ENCODE results near the gene GTSE1.
A peak's percentile ranks its signal among the peaks of the same experiment; 100 is the strongest.
"Not testable (repeated sequence)": the region's sequence is repeated elsewhere in the genome, so short reads cannot be mapped to it uniquely, and the experiment has no call there.

GTSE1 gene, protein sequence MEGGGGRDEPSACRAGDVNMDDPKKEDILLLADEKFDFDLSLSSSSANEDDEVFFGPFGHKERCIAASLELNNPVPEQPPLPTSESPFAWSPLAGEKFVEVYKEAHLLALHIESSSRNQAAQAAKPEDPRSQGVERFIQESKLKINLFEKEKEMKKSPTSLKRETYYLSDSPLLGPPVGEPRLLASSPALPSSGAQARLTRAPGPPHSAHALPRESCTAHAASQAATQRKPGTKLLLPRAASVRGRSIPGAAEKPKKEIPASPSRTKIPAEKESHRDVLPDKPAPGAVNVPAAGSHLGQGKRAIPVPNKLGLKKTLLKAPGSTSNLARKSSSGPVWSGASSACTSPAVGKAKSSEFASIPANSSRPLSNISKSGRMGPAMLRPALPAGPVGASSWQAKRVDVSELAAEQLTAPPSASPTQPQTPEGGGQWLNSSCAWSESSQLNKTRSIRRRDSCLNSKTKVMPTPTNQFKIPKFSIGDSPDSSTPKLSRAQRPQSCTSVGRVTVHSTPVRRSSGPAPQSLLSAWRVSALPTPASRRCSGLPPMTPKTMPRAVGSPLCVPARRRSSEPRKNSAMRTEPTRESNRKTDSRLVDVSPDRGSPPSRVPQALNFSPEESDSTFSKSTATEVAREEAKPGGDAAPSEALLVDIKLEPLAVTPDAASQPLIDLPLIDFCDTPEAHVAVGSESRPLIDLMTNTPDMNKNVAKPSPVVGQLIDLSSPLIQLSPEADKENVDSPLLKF

DNA sequence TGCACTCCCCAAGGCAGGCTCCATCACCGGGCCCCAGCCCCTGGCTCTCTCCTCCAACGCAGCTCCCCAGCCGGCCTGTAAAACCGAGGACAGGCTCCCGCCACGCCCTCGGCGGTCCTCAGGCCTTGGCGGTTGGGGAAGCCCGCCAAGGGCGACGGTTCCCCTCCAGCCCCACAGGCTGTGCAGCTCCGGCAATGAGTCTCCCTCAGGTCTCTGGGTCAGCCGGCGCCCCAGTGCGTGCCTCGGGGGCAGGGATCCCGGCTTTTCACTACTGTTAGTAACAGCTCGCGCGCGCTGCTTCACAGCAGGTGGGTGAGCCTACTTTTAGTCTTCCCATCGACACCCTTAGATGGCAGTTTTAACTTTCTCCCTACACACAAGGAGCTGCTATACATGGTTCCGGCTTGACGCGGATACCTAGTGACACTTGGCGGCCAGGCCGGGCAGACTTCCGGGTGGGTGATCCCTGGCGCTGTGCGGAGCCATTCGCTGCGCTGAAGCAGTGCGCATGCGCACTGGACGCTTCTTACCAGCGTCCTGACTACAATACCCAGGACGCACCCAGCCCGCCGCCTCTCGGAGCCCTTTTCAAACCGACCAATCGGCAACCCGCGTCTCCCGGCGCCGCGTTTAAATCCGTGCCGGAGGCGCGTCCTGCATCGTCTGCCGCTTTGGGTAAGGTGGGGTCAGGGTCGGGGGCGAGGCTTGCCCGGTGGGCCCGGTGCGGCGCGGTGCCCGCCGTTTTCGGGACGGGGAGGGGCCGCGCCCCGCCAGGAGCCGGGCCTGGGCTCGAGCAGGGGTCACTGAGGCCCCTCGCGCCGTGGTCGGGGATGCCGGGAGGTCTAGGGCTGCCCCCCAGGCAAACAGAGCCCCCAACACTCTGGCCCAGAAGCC is at the start of gene GTSE1:
Gene GTSE1 (plus strand): TSS at position 614 of the 894 bp plus-strand sequence. CDS start 531 bp downstream, outside the sequence.
- peak; percentile 97 for DNase-seq (ENCODE audit: low read depth in 2 of 2)

DNA sequence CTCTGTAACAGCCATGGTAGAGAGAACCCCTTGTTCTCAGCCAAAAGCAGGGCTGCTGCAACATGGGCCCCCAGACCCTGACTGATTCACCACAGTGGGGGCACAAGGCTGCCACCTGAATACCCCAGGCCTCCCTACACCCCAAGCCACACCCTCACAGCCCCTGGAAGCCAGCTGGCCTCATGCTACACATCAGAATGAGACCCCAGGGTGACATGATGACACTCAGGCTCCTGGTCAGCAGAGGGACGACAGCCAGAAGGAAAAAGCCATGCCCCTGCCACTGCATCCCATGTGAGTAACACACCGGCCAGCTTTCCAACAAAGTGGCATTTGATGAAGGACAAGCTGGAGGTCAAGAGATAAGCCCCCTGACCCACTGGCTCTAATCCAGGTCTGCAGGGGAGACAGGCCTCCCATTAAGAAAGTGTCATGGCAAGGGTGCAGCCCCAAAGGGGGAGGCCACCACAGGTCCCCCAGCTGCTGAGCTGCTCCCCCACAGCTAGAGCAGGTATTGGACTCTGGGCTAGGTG is 49.2 kb upstream of the GTSE1 start:
- no peak for DNase-seq (ENCODE audit: low read depth in 2 of 2)

DNA sequence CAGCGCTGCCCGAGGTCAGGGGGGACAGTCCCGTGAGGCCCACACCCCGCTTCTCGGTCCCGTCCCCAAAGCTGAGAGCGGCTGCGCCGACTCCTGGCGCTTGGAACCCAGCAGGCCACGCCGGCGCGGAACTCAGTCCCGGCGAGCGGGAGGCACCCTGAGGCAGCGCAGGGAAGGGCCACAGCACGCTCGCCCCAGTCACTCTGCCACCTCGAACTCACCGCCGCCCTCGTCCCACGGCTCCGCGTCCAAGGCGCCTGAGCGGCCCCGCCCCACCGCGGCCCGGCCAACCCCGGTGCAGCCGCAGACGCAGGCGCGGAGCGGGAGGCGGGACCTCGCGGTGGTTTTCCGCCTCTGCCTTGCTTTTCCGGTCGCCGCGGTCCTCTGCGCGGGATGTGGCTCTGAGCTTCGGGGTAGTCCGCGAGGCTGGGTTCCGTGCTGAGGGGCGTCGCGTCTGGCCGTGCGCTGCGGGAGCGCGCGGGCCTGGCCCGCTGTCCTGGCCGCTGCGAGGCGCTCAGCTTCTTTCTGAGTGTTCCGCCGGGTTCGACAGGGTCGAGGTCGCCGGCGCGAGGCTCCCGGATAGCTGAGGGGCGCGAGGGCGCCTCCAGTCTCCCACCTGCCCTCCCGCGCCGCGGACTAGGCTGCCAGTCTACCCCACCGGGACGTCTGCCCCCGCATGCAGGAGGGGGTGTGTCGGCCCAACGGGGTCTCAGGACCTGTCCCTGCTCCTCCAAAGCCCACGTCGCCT is 46.5 kb upstream of the GTSE1 start, which contains the start of gene CDPF1:
Gene CDPF1 (minus strand): TSS at position 259 of the 748 bp plus-strand sequence. CDS start 2,009 bp downstream, outside the sequence.
- DNase-seq (ENCODE audit: low read depth in 2 of 2): peak; percentile 88 to 93

DNA sequence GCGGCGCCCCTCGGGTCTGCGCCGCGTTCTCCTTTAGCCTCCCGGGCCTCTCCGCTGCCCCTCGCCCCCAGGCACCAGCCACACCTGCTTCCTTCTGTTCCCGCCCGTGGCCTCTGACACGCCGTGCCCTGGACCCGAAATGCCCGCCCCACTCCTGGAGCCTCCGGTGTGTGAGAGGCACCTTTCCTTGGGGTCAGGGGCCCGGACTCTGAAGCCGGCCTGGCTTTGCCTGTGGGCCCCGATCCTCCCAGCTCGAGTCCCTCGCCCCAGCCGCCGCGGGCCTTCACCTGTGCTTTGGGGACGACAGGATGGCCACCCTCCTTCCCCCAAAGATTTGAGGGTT is 45.9 kb upstream of the GTSE1 start:
- no peak for DNase-seq (ENCODE audit: low read depth in 2 of 2)

DNA sequence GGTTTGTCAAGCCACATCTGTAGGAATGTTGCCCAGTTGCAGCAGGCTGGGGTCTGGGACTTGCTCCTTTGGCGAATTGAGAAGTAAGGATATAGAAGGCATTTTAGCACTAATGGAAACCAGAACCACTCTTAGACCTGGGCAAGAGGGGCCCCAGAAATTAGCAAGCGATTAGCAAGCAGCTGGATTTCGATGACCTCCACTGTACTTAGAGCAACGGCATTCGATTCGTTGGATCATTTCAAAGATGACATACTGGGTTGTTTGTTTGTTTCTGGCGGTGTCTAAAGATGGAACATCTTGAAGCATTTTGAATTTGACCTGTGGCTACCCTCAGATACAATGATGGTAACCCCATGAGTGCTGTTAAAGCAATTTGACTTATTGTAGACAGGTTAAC is 45.4 kb upstream of the GTSE1 start:
- no peak for DNase-seq (ENCODE audit: low read depth in 2 of 2)

DNA sequence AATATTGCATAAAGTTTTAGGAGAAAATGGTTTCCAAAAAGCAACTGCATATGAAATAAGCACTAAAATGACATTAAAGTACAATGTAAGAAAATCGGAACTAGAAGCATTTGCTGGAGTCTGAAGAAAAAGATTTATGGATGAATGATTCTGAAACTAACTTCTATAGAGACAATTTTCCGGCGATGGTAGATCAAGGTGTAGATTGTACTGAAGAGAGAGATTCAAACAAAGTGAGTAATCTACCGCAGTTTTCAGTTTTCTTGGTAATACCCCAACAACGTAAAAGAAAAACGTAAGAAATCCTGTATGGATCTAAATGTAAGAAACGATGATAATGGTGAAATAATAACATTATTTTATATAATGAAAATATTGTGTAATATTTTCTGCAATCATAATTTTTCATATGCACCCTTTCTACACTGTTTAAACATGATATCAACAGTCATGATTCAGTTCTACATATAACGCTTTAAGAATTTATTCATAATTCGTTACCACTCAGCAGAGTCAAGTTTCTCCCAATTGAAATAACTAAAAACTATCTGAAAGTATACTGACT is 44.8 kb upstream of the GTSE1 start:
- no peak for DNase-seq (ENCODE audit: low read depth in 2 of 2)

DNA sequence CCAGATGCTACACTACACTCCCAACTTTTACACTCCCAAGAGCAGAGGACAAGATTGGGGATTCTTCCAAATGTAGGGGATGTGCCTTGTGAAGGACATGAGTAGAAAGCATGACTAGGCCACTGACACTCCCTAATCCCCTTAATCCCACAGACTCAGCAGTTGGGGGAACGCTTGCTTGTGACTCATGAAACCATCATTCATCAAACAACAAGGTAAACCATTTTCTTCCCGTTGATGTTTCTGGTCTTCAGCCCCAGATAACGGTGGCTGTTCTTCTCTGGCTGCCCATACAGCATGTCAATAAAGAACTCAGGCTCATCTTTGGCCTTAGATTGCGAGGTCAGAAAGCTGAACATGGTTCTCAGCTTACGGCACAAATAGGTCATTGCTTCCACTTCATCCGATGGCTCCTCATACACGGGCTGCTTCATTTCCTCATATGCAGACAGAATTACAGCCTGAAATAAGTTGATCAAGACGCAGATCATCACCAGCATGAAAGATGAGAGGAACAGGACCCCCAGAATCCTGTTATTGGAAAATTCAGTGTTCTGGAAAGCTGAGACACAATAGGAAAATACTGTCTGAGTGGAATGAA is 40.2 kb upstream of the GTSE1 start:
- DNase-seq (ENCODE audit: low read depth in 2 of 2): no peak

DNA sequence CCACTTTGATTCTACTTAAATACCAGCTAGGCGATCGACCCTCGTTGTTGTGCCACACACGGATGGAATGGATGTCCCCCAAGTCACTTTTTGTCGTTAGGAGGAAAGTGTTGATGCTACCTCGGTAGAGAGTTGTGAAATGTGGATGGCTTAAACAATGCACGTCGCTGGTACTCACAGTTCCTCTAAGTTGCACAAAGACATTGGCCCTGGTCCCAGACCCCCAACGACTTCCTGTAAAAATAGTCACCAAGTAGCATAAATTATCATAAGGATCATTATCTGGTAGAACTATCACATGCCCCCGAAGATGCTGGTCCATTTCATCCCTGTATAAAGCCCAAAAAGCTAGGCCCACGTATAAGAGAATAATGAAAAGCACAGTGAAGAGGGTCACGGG is 37.3 kb upstream of the GTSE1 start:
- no peak for DNase-seq (ENCODE audit: low read depth in 2 of 2)

DNA sequence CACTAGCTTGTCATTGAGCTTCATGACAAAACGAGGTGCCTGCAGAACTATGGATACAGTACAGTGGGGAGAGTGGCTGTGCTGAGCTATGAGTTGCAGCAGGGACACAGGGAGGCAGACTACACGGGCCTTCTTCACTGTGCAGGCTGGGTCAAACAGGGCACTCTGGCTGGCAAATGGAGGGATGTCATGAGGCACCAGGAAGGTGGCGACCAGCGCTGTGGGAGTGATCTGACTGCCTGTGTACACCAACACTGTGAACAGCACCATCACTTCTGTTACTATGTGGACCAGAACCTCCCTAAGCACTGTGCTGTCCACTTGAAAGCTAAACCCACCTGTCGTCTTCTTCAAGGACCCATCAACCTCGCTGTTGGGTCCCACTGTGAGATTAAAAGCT is 36.6 kb upstream of the GTSE1 start:
- DNase-seq (ENCODE audit: low read depth in 2 of 2): no peak

DNA sequence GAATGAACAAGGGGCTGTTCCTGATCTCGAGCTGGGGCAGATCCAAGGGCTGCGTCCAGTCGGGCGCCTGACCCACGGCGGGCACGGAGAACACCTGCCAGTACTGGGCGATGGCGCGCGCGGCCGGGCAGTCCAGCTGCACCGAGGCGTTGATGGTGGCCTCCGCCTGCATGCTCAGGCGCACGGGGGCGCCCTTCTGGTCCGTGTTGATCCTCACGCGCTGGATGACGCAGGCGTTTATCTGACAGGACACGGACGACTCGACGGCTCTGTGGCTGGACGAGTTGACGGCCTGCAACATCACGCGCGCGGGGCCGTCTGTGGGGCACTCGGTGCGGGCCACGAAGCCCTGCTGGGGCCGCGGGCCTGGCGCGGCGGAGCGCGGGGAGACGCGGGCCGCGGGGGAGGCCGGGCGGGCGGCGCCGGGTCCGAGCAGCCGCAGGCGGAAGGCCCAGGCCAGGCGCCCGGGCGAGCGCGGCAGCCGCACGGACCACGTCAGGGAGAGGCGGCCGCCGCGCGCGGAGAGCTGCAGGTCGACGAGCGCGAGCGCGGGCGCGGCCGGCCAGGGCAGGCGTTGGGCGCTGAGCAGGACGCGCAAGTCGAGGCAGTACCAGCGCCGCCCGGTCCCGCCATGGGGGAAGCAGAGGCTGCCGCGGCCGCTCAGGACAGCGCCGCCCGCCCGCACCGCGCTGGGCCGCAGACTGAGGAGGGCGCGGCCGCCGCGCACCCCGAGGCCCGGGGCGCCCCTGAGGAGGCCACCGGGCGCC is 34.0 kb upstream of the GTSE1 start:
- peak in 1 of 2 donors; percentile 34 for DNase-seq (ENCODE audit: low read depth in 2 of 2)

DNA sequence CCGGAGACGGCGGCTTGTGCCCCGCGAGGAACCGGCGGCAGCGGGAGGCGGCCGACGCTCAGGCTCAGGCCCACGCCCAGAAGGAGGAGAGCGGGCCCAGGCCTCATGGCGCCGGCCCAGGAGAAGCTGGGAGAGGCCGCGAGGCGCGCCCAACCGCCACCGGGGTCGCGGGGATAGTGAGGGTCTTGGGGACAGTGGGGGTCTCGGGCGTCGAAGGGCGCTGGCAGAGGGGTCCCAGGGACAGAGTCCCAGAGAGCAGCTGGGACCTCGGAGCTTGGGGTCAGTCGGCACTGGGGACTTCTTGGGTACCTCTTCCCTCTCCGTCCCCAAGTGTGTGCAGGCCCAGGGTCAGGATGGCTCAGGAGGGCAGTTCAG is 33.5 kb upstream of the GTSE1 start, which contains the start of gene PKDREJ:
Gene PKDREJ (minus strand): TSS at position 128 of the 375 bp plus-strand sequence. CDS start 21 bp downstream, at position 107.
- no peak for DNase-seq (ENCODE audit: low read depth in 2 of 2)

DNA sequence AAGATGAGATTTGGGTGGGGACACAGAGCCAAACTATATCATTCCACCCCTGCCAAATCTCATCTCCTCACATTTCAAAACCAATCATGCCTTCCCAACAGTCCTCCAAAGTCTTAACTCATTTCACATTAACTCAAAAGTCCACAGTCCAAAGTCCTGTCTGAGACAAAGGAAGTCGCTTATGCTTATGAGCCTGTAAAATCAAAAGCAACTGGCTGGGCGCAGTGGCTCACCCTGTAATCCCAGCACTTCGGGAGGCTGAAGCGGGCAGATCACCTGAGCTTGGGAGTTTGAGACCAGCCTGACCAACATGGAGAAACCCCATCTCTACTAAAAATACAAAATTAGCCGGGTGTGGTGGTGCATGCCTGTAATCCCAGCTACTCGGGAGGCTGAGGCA is 32.1 kb upstream of the GTSE1 start:
- not testable (repeated sequence) for DNase-seq (ENCODE audit: low read depth in 2 of 2)

DNA sequence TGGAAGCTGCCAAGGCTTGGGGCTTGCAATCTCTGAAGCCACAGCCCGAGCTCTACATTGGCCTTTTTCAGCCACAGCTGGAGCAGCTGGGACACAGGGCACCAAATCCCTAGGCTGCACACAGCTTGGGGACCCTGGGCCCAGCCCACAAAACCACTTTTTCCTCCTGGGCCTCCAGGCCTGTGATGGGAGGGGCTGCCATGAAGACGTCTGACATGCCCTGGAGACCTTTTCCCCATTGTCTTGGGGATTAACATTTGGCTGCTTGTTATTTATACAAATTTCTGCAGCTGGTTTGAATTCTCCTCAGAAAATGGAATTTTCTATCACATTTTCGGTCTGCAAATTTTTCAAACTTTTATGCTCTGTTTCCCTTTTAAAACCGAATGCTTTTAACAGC is 31.0 kb upstream of the GTSE1 start:
- DNase-seq (ENCODE audit: low read depth in 2 of 2): not testable (repeated sequence)

DNA sequence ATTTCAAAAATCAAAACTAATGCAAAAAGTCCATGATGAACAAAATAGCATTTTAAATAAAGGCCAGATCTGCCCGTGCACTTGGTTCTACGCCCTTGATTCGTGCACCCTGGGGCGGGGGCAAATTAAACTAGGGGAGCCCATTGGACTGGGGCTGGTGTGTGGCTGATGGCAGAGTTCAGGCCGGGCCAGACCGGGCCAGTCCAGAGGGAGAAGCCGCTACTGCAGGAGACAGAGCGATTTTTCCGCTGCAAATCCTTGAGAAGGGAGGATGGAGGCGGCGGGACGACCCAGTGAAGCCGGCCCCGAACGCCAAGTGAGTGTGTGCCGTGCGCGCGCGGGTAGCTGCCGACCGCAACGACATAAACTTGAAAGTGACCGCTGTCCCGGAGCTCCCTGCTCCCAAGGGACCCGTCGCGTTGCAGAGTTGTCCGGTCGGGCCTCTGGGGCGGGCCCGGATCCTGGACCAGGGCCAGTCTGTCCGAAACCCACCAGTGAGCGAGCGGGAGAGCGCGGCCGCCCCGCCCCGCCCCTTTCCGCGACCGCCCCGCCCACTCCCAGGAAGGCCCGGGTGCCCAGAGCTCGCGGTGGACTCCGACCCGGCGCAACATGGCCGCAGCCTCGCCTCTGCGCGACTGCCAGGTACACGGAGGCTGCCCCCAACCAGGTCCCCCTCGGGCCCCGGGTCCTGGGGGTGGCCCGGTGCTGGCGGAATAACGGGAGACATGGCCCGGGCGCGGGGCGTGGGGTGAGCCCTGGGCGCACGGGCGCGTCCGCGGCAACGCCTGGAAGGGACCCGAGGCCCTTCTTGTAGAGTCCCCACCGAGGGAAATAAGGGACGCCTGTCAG is 29.0 kb upstream of the GTSE1 start, which contains the start of gene TTC38:
Gene TTC38 (plus strand): TSS at position 578 of the 849 bp plus-strand sequence. CDS start 32 bp downstream, at position 610.
- DNase-seq (ENCODE audit: low read depth in 2 of 2): peak in 1 of 2 donors; percentile 21

DNA sequence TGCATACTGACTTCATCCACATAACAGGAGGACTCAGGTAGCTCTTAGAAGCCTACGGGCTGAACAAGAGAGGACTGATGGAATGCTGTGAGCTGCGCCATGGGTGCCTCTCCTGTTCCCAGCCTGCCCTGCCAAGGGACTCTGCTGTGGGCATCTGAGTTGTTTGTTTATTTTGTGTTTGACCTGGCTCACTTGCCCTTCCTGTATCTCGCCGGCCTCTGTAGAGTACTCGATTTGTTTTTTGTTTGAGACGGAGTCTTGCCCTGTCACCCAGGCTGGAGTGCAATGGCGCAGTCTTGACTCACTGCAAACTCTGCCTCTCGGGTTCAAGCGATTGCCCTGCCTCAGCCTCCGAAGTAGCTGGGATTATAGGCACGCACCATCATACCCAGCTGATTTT is 27.1 kb upstream of the GTSE1 start:
- DNase-seq (ENCODE audit: low read depth in 2 of 2): no peak

DNA sequence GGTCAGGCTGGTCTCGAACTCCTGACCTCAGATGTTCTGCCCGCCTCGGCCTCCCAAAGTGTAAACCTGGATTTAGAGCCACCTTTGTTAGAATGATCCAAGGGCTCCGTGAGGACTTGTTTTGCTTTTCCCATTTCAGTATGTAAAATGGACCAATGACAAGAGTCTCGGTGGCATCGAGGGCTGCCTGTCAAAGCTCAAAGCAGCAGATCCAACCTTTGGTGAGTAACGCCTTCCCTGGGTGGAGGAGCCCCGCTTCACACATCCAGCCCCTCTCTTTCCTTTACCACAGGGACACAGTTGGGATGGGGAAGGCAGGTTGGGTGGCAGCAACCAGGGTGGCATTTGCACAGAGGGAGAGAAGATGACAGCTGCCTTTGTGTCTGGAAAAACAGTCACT is 24.5 kb upstream of the GTSE1 start:
- DNase-seq (ENCODE audit: low read depth in 2 of 2): no peak

DNA sequence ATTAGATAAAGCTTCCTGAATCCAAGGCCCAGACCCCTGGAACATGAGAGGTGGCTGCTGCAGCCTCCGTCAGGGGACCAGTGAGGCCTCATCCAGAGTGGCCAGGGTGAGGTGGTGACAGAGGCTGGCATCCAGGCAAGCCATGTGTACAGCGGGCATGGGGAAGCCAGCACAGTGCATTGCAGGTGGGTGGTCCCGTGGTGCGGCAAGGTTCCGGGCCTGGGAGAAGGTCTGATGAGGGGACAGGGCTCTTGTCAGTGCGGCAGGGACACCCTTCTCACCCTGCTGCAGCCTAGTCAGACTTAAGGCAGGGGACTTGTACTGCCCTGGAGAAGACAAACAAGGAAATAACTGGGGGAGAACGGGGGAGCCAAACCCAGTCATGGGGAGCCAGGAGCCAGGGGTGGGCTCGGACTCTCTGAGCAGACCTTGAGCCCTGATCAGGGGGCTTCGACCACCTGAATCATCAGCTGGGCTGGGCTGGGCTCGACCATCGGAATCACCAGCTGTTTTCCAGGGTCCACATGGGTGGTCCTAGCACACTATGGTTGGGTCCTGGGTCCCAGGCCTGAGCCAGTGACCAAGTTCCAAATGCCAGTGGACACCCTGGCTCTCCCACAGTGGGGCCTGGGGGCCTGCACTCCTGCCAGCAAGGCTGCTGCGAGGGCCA is 23.8 kb upstream of the GTSE1 start:
- DNase-seq (ENCODE audit: low read depth in 2 of 2): no peak

Measured in stimulated activated CD8-positive, alpha-beta memory T cell treated with anti-CD3 and anti-CD28 coated beads, Interleukin-15, amount 100 ng/mL, for 48 hours (primary cell).